HCT116 (cell line): ENCODE measurements around the gene SPON2. TPM values are rescaled to one million over a fixed set of nuclear protein-coding genes. Genes with fewer than 3 reads are reported as not detected.

Experiments used
- ATAC-seq: fragments of 200-7000 bp; cut with Tn5 transposase; 2 replicates; pipeline ENCODE4 v1.9.1; 2020; ENCODE audit warnings: mild to moderate bottlenecking, moderate library complexity
- BruUV-seq: library from RNA; stranded (reverse); fragments of 400-500 nt; replicated peaks from 2 replicates; lab custom pipeline; 2021; lab: Mats Ljungman, UMichigan
- CTCF ChIA-PET: fragments of 300-600 bp; sonication (Branson Sonifier 250); formaldehyde crosslinking; loops from one replicate; lab custom pipeline; 2021; ENCODE audit warnings: antibody characterized with exemption; lab: Charles Lee
- POLR2A ChIA-PET: fragments of 300-600, 350-600 bp; sonication (Branson Sonifier 250); formaldehyde crosslinking; loops from one replicate; lab custom pipeline; 2021; ENCODE audit warnings: antibody characterized with exemption; lab: Charles Lee
- RAD21 ChIA-PET, 2 experiments: fragments of 300-600 bp; sonication (Branson Sonifier 250); formaldehyde crosslinking; loops; one replicate each; lab custom pipeline; 2023; ENCODE audit warnings: low total read pairs in 2 of 2; ENCODE audit not compliant: uncharacterized antibody in 2 of 2, unreplicated experiment in 2 of 2, low non-redundant PET in 1 of 2; lab: Charles Lee
- DNase-seq: peaks from one replicate; pipeline ENCODE4 v3.0.0-alpha.2; 2010; ENCODE audit warnings: low read depth, low spot score
- H2AFZ ChIP-seq: fragments of 200-600 bp; shearing (Covaris generic), sonication (generic); 2 replicates; pipeline ENCODE4 v1.6.1; 2017; ENCODE audit warnings: low read depth, mixed run types, mixed read lengths, antibody characterized with exemption, low read length; ENCODE audit not compliant: poor library complexity, severe bottlenecking
- H3K27ac ChIP-seq: 2 replicates; pipeline ENCODE4 v1.5.1; 2012; ENCODE audit warnings: low read depth, low read length
- H3K27me3 ChIP-seq: fragments of 200-600 bp; sonication (generic); 2 replicates; pipeline ENCODE4 v1.6.1; 2016; ENCODE audit warnings: mixed run types, low read length, mixed read lengths; ENCODE audit not compliant: insufficient read depth
- H3K36me3 ChIP-seq, 2 experiments: fragments of 200-500 bp in 1 of 2; fragments of 200-600 bp in 1 of 2; sonication (Bioruptor generic) in 1 of 2; sonication (generic) in 1 of 2; 2 replicates each; pipeline versions ENCODE4 v1.5.1 to v1.6.1; 2014 to 2016; ENCODE audit warnings: low read length in 2 of 2, inconsistent platforms in 1 of 2, mixed read lengths in 1 of 2, mixed run types in 1 of 2; ENCODE audit not compliant: insufficient read depth in 2 of 2, control insufficient read depth in 1 of 2
- H3K4me1 ChIP-seq, 2 experiments: fragments of 200-600 bp in 1 of 2; sonication (generic) in 1 of 2; 2 replicates each; pipeline versions ENCODE4 v1.5.1 to v1.6.1; 2012 to 2017; ENCODE audit warnings: low read length in 2 of 2, inconsistent platforms in 1 of 2, mild to moderate bottlenecking in 1 of 2, mixed read lengths in 1 of 2, mixed run types in 1 of 2, moderate library complexity in 1 of 2; ENCODE audit not compliant: insufficient read depth in 2 of 2, control insufficient read depth in 1 of 2
- H3K4me2 ChIP-seq: fragments of 200-600 bp; sonication (generic); 2 replicates; pipeline ENCODE4 v1.6.1; 2017; ENCODE audit warnings: mixed run types, low read length, mixed read lengths
- H3K4me3 ChIP-seq, 2 experiments: fragments of 200-600 bp in 1 of 2; sonication (generic) in 1 of 2; replicated peaks in 1 of 2; 2 replicates each; pipeline ENCODE4 v1.5.1; 2011 to 2016; ENCODE audit warnings: low read length in 2 of 2, control low read depth in 1 of 2, low read depth in 1 of 2, mild to moderate bottlenecking in 1 of 2, mixed read lengths in 1 of 2, mixed run types in 1 of 2
- H3K79me2 ChIP-seq: fragments of 200-600 bp; sonication (generic); 2 replicates; pipeline ENCODE4 v1.6.1; 2017; ENCODE audit warnings: mild to moderate bottlenecking, mixed run types, low read length, moderate library complexity, mixed read lengths; ENCODE audit not compliant: insufficient read depth
- H3K9ac ChIP-seq: fragments of 200-600 bp; sonication (generic); 2 replicates; pipeline ENCODE4 v1.6.1; 2016; ENCODE audit warnings: low read length, mixed read lengths
- H3K9me2 ChIP-seq: fragments of 200-600 bp; sonication (generic), shearing (Covaris generic); 2 replicates; pipeline ENCODE4 v1.6.1; 2017; ENCODE audit warnings: mixed run types, mild to moderate bottlenecking, moderate library complexity; ENCODE audit not compliant: insufficient read depth
- H3K9me3 ChIP-seq, 2 experiments: fragments of 200-500 bp in 1 of 2; fragments of 200-600 bp in 1 of 2; sonication (Bioruptor generic) in 1 of 2; sonication (generic) in 1 of 2; 2 replicates each; pipeline ENCODE4 v1.6.1; 2014 to 2017; ENCODE audit warnings: low read length in 2 of 2, mixed read lengths in 2 of 2, inconsistent platforms in 1 of 2, low read depth in 1 of 2, mild to moderate bottlenecking in 1 of 2, mixed run types in 1 of 2, moderate library complexity in 1 of 2; ENCODE audit not compliant: control insufficient read depth in 1 of 2, insufficient read depth in 1 of 2
- H4K20me1 ChIP-seq: fragments of 200-600 bp; sonication (generic), shearing (Covaris generic); 2 replicates; pipeline ENCODE4 v1.6.1; 2017; ENCODE audit warnings: mixed run types, mild to moderate bottlenecking, moderate library complexity; ENCODE audit not compliant: insufficient read depth
- ATF3 ChIP-seq: IDR thresholded peaks from 2 replicates; pipeline ENCODE4 v1.6.1; 2012
- CBX3 ChIP-seq: IDR thresholded peaks from 2 replicates; pipeline ENCODE4 v1.6.1; 2012; ENCODE audit warnings: low read depth
- CEBPB ChIP-seq: IDR thresholded peaks from 2 replicates; pipeline ENCODE4 v1.6.1; 2012; ENCODE audit warnings: low read depth
- EGR1 ChIP-seq: IDR thresholded peaks from 2 replicates; pipeline ENCODE4 v1.6.1; 2012; ENCODE audit warnings: low read depth
- EZH2phosphoT487 ChIP-seq: fragments of 200-600 bp; IDR thresholded peaks from 2 replicates; pipeline ENCODE4 v1.6.1; 2018; ENCODE audit warnings: antibody characterized with exemption, borderline replicate concordance
- FOSL1 ChIP-seq: IDR thresholded peaks from 2 replicates; pipeline ENCODE4 v1.6.1; 2012; ENCODE audit warnings: low read depth
- JUND ChIP-seq: IDR thresholded peaks from 2 replicates; pipeline ENCODE4 v1.6.1; 2012
- MAX ChIP-seq: IDR thresholded peaks from 2 replicates; pipeline ENCODE4 v1.6.1; 2012
- POLR2A ChIP-seq: IDR thresholded peaks from 2 replicates; pipeline ENCODE4 v1.7.0; 2011; ENCODE audit warnings: borderline replicate concordance; ENCODE audit not compliant: insufficient read depth, insufficient read length; ENCODE audit errors: extremely low read depth
- POLR2AphosphoS5 ChIP-seq: IDR thresholded peaks from 2 replicates; pipeline ENCODE4 v1.6.1; 2011; ENCODE audit warnings: mild to moderate bottlenecking, low read depth, low read length, moderate library complexity
- RAD21 ChIP-seq: IDR thresholded peaks from 2 replicates; pipeline ENCODE4 v1.6.1; 2012; ENCODE audit warnings: low read depth, mild to moderate bottlenecking
- REST ChIP-seq: IDR thresholded peaks from 2 replicates; pipeline ENCODE4 v1.6.1; 2012; ENCODE audit warnings: low read depth
- SP1 ChIP-seq: IDR thresholded peaks from 2 replicates; pipeline ENCODE4 v1.6.1; 2012; ENCODE audit warnings: low read depth
- SRF ChIP-seq: IDR thresholded peaks from 2 replicates; pipeline ENCODE4 v1.6.1; 2012; ENCODE audit warnings: low read depth
- YY1 ChIP-seq: IDR thresholded peaks from 2 replicates; pipeline ENCODE4 v1.6.1; 2011; ENCODE audit warnings: low read length, low read depth, moderate library complexity, mild to moderate bottlenecking; ENCODE audit not compliant: insufficient replicate concordance; ENCODE audit errors: extremely low read depth
- ZFX ChIP-seq: fragments of 450-650 bp; IDR thresholded peaks from 2 replicates; pipeline ENCODE4 v1.6.1; 2017
- intact Hi-C: fragments of 100-400 bp; cut with micrococcal nuclease; formaldehyde crosslinking; loops from 2 replicates; pipeline ENCODE4 v1.10.0; 2022
- total RNA-seq: library from RNA; stranded (reverse); gene quantifications from one replicate; pipeline ENCODE4 v1.2.1, GENCODE V29; 2021; ENCODE audit not compliant: unreplicated experiment
- TF ChIP-seq, protein P1 (sequence below), 3 experiments: fragments of 200-600 bp in 1 of 3; sonication (generic) in 1 of 3; IDR thresholded peaks in 2 of 3; conservative IDR thresholded peaks in 1 of 3; 2 replicates each; pipeline ENCODE4 v1.5.1; 2012 to 2017; ENCODE audit warnings: low read depth in 2 of 3, low read length in 2 of 3, antibody characterized with exemption in 1 of 3, borderline replicate concordance in 1 of 3, control low read depth in 1 of 3, mild to moderate bottlenecking in 1 of 3, mixed read lengths in 1 of 3, mixed run types in 1 of 3, moderate library complexity in 1 of 3; ENCODE audit not compliant: insufficient read depth in 1 of 3

SPON2 gene
- total RNA-seq, 1 experiment from 2014 or later = 1.5 TPM

DNA sequence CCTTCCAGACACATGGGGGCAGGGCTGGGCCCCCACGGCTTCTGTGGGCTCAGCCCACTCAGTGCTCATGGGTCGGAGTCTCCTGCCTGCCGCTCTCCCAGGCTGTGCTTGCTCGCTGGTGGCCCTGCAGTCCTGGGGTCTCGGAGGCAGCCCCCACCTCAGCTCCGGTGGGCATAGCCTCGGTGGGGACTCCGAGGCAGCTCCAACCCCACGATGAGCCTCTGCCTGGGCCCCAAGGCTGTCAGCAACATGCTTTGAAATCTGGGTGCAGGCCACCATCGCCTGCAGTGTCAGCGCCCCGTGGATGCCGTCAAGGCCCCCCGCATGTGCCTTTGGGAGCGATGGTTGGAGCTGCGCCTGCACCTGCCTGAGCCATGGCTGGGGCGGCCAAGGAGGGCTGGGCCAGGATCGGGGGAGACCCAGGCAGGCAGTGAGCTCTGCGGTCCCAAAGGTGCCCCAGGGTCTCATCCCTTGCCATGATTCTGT is 30.2 kb upstream of the SPON2 start:
- H3K4me3 ChIP-seq = no peak overlapping the region
- no peaks in the 10 kb centered on the region for H3K27me3 ChIP-seq
- POLR2A ChIA-PET = interaction anchor here (0.6 kb wide), 1 partner anchor 143 kb away, joined by 7 read pairs; no protein-coding TSS in a partner anchor
- H2AFZ ChIP-seq = no peak overlapping the region
- no TSS peak for BruUV-seq
- H3K9me3 ChIP-seq = no peaks in the 10 kb centered on the region
- RAD21 ChIA-PET = no interaction called here
- CTCF ChIA-PET = no interaction called here
- H3K79me2 ChIP-seq = no peaks in the 10 kb centered on the region
- no peaks in the 10 kb centered on the region for H3K9me2 ChIP-seq
- intact Hi-C loops = no loop called here
- DNase-seq (no peak), ATAC-seq (no peak)
- H3K4me2 ChIP-seq = no peak overlapping the region
- H3K36me3 ChIP-seq = no peaks in the 10 kb centered on the region
- no peak overlapping the region for H3K9ac ChIP-seq
- H3K27ac ChIP-seq = no peak overlapping the region
- no peaks in the 10 kb centered on the region for H3K4me1 ChIP-seq
- no peak for TF ChIP-seq SRF
- no peak for TF ChIP-seq POLR2A
- no peak for TF ChIP-seq POLR2AphosphoS5
- TF ChIP-seq ATF3 = no peak
- TF ChIP-seq MAX = no peak
- TF ChIP-seq CBX3 = no peak
- TF ChIP-seq REST = no peak
- TF ChIP-seq EZH2phosphoT487 = no peak
- TF ChIP-seq ZFX = no peak
- TF ChIP-seq FOSL1 = no peak
- TF ChIP-seq, protein P1, sequence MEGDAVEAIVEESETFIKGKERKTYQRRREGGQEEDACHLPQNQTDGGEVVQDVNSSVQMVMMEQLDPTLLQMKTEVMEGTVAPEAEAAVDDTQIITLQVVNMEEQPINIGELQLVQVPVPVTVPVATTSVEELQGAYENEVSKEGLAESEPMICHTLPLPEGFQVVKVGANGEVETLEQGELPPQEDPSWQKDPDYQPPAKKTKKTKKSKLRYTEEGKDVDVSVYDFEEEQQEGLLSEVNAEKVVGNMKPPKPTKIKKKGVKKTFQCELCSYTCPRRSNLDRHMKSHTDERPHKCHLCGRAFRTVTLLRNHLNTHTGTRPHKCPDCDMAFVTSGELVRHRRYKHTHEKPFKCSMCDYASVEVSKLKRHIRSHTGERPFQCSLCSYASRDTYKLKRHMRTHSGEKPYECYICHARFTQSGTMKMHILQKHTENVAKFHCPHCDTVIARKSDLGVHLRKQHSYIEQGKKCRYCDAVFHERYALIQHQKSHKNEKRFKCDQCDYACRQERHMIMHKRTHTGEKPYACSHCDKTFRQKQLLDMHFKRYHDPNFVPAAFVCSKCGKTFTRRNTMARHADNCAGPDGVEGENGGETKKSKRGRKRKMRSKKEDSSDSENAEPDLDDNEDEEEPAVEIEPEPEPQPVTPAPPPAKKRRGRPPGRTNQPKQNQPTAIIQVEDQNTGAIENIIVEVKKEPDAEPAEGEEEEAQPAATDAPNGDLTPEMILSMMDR (IDR thresholded peaks at IDR 0.05 in 2 of 3, conservative IDR thresholded peaks at IDR 0.05 in 1 of 3; ENCODE audit: borderline replicate concordance in 1 of 3, insufficient read depth in 1 of 3, low read depth in 2 of 3, low read length in 2 of 3) = no peak
- no peak for TF ChIP-seq SP1
- no peak for TF ChIP-seq CEBPB
- no peak for TF ChIP-seq RAD21
- TF ChIP-seq JUND = no peak
- no peak for TF ChIP-seq YY1
- no peak for TF ChIP-seq EGR1
- H4K20me1 ChIP-seq = no peaks in the 10 kb centered on the region
